Measurements from ENCODE around the gene EPHA4.

Gene EPHA4

DNA sequence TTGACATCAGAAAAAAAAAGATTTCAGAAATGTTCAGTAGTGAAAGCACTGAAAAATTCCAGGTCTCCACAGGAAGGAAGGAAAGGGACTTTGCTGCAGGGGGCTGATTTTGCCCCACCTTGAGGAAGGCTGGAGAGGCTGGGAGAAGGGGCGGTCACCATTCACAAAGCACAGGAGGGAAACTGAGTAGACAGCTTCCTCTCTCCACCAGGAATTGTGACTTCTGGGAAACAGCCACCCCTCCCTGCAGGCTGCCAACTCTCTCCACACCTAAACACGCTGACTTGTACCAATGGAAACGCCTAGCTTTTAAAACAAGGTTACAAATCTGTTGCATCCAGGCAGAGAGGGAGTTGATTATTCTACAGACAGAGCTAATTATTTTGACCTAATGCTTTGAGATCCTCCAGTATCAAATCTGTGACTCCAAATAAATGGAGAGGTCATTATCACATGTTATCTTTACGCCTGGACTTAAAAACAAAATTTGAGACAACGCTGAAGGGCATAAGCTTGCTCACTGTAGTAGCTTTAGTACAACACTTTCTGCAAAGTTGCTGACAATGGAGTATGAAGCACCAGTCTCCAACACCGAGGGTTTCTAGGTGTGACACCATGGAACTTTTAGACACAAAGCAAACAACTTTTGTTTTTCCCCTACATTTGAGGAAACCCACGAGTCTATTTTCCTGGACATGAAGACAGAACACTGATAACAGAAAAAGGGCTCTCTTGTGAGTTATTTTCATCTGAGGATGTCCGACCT lies 42.7 kb downstream of the EPHA4 start:
- H3K27me3 ChIP-seq (ENCODE audit: control insufficient read depth in 5 of 5, insufficient read depth in 4 of 5, low read length in 5 of 5), result no peaks in the 10 kb centered on the region
- H3K9me3 ChIP-seq (ENCODE audit: control insufficient read depth in 5 of 5, low read length in 5 of 5), result no peaks in the 10 kb centered on the region
- H3K9ac ChIP-seq (ENCODE audit: low read length in 5 of 5), result no peak overlapping the region
- H3K27ac ChIP-seq (ENCODE audit: low read depth, low read length), result peak overlapping the region; percentile 38
- H3K36me3 ChIP-seq (ENCODE audit: control insufficient read depth in 5 of 5, insufficient read depth in 5 of 5, low read length in 5 of 5), result no peaks in the 10 kb centered on the region
- no peak overlapping the region for H3K4me3 ChIP-seq (ENCODE audit: low read depth in 1 of 5, low read length in 5 of 5)
- H3K4me1 ChIP-seq (ENCODE audit: control insufficient read depth in 5 of 5, insufficient read depth in 5 of 5, low read length in 5 of 5), result peaks cover 0 to 34% (median 10%) of the 10 kb centered on the region in 5 donors

DNA sequence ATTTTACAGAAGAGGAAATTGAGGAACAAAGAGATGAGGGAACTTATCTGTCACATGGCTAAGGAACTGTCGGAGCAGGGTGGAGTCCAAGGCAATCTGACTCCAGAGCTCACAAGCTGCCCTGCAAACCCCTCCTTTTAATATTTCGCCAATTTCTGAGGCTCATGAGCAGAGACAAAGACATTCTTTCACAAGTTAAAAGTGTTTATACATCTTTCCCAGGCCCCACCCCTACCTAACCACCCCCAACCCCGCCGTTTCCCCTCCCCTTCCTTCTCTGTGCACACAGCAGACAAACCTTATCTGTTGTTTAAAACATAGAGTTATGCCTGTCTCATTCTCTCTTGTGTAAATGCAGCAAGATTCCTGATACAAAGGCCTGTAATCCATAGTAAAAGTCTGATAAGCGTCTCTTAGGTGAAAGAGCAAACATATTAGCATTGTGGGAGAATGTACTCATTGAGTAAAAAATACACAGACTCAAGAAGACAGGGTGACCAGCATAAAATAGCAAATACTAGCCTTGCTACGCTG lies 44.3 kb downstream of the EPHA4 start:
- Histone ChIP-seq H3K4me3 (ENCODE audit: low read depth in 1 of 5, low read length in 5 of 5) (no peak overlapping the region), H3K4me1 (ENCODE audit: control insufficient read depth in 5 of 5, insufficient read depth in 5 of 5, low read length in 5 of 5) (peaks cover 0 to 34% (median 10%) of the 10 kb centered on the region in 5 donors), H3K9me3 (ENCODE audit: control insufficient read depth in 5 of 5, low read length in 5 of 5) (no peaks in the 10 kb centered on the region), H3K36me3 (ENCODE audit: control insufficient read depth in 5 of 5, insufficient read depth in 5 of 5, low read length in 5 of 5) (no peaks in the 10 kb centered on the region), H3K9ac (ENCODE audit: low read length in 5 of 5) (peak overlapping the region in 1 of 5 donors; percentile 19), H3K27me3 (ENCODE audit: control insufficient read depth in 5 of 5, insufficient read depth in 4 of 5, low read length in 5 of 5) (no peaks in the 10 kb centered on the region), H3K27ac (ENCODE audit: low read depth, low read length) (peak overlapping the region; percentile 25)

DNA sequence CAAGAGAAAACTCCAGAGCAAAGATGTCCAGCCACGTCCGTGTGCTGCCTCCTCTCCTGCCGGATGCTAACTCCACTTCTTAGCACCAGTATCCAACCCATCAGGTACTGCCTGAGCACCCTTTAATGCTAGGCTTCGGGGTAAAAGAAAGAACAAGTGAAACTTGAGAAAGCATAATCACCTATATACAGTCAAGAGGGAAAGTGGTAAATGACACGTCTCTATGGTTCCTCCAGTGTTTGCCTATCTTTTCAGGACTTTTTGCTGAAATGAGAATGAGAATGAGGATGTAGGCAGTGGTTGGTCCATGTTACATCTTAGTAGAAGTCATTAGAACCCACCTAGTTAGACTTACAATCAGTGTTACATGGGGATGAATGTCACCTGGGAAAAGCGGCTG lies 47.9 kb downstream of the EPHA4 start:
- H3K27ac ChIP-seq (ENCODE audit: low read depth, low read length), result no peak overlapping the region
- peaks cover 0 to 25% (median 0%) of the 10 kb centered on the region in 5 donors for H3K4me1 ChIP-seq (ENCODE audit: control insufficient read depth in 5 of 5, insufficient read depth in 5 of 5, low read length in 5 of 5)

DNA sequence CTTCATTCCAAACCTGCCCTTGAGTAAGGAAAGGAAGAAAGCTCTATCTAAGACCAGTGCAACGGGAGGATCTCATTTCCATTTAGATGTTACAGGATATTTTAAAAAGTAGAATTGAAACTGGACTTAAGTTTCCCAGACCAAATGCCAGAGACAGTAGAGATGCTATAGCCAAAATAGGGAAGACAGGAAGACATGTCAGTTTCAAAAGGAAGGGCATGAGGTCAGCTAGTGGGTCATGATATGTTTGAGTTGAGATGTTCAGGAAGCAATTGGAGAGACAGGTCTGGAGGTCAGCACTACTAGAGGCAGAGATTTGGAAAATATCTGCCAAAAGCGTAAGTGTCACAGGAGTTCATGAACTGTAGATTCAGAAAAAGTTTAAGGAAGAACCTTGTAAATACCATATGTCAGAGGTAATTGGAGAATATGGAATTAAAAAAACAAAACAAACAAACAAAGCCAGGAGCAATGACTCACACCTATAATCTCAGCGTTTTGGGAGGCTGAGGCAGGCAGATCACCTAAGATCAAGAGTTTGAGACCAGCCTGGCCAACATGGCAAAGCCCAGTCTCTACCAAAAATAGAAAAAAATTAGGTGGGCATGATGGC lies 50.8 kb downstream of the EPHA4 start:
- H3K27me3 ChIP-seq (ENCODE audit: control insufficient read depth in 5 of 5, insufficient read depth in 4 of 5, low read length in 5 of 5), result no peaks in the 10 kb centered on the region
- H3K4me3 ChIP-seq (ENCODE audit: low read depth in 1 of 5, low read length in 5 of 5), result no peak overlapping the region
- H3K9me3 ChIP-seq (ENCODE audit: control insufficient read depth in 5 of 5, low read length in 5 of 5), result no peaks in the 10 kb centered on the region
- no peak overlapping the region for H3K27ac ChIP-seq (ENCODE audit: low read depth, low read length)
- H3K36me3 ChIP-seq (ENCODE audit: control insufficient read depth in 5 of 5, insufficient read depth in 5 of 5, low read length in 5 of 5), result no peaks in the 10 kb centered on the region
- no peak overlapping the region for H3K9ac ChIP-seq (ENCODE audit: low read length in 5 of 5)
- peaks cover 0 to 27% (median 9%) of the 10 kb centered on the region in 5 donors for H3K4me1 ChIP-seq (ENCODE audit: control insufficient read depth in 5 of 5, insufficient read depth in 5 of 5, low read length in 5 of 5)

More for the DNA sequence above, 47.9 kb downstream of the EPHA4 start:
- Histone ChIP-seq H3K4me3 (ENCODE audit: low read depth in 1 of 5, low read length in 5 of 5) (no peak overlapping the region), H3K36me3 (ENCODE audit: control insufficient read depth in 5 of 5, insufficient read depth in 5 of 5, low read length in 5 of 5) (no peaks in the 10 kb centered on the region), H3K27me3 (ENCODE audit: control insufficient read depth in 5 of 5, insufficient read depth in 4 of 5, low read length in 5 of 5) (no peaks in the 10 kb centered on the region), H3K9ac (ENCODE audit: low read length in 5 of 5) (no peak overlapping the region), H3K9me3 (ENCODE audit: control insufficient read depth in 5 of 5, low read length in 5 of 5) (no peaks in the 10 kb centered on the region)

DNA sequence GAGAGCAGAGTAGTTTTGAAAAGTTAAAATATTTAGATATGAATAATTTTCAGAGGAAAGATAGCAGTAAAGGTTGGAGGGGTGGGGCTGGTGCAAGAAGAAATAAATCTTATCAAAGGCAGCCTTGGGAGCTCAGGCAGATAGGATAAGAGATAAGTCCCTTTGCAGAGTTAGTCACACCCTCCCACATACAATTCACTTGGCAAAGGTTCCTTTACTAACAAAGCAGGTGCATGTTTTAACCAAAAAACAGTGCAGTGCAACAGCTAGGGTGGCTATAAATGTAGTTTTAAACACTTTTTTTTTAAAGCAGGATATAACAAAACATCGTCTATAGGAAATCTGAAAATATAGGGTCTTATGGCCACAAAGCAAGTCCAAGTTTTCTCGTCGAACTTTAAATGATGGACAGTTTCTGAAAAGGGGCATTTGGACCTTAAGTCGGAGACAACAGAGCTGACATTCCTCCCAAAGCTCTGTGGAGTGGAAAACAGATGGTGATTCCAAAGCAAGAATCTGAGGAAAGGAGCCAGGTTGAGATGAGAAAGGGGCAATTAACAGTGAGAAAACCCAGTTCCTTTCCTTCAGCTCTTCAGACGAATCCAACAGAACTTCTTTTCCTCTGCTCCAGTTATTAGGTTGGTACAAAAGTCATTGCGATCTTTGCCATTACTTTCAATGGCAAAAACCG lies 53.0 kb downstream of the EPHA4 start:
- H3K4me3 ChIP-seq (ENCODE audit: low read depth in 1 of 5, low read length in 5 of 5), result no peak overlapping the region
- H3K9me3 ChIP-seq (ENCODE audit: control insufficient read depth in 5 of 5, low read length in 5 of 5), result no peaks in the 10 kb centered on the region
- H3K4me1 ChIP-seq (ENCODE audit: control insufficient read depth in 5 of 5, insufficient read depth in 5 of 5, low read length in 5 of 5), result peaks cover 0 to 27% (median 9%) of the 10 kb centered on the region in 5 donors
- H3K27ac ChIP-seq (ENCODE audit: low read depth, low read length), result no peak overlapping the region
- H3K27me3 ChIP-seq (ENCODE audit: control insufficient read depth in 5 of 5, insufficient read depth in 4 of 5, low read length in 5 of 5), result no peaks in the 10 kb centered on the region
- H3K36me3 ChIP-seq (ENCODE audit: control insufficient read depth in 5 of 5, insufficient read depth in 5 of 5, low read length in 5 of 5), result no peaks in the 10 kb centered on the region
- no peak overlapping the region for H3K9ac ChIP-seq (ENCODE audit: low read length in 5 of 5)

DNA sequence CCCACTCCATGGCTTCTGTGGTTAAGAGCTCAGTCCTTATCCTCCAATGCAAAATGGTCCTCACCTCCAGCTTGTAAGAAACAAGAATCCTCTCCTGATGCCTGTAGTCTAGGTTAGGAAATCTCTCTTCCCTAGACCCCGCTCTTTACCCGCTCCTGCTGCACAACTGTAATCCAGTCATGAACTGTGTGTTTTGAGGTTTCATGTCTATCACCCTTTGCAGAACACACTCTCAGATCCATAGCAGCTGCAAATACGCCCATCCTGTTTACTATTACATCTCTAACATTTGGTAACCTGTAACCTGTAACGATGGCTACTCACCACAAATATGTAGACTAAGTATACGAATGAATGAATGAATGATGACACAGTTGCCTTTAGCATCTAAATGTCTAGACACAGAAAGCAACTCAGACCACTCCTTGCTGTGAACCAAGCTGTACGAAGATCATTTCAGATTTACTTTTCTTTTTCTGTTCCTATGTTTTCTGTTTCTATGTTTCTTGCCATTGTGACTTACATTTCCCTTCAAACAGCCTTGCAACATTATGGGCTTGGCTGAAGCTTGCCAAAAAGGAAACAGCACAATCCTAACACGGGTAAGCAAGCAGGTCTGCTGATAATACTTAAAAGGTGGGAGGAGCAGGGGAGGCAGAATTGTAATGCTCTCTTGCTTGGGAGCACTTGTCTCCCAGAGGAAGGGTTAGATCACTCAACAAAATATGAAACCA lies 53.7 kb downstream of the EPHA4 start:
- no peaks in the 10 kb centered on the region for H3K36me3 ChIP-seq (ENCODE audit: control insufficient read depth in 5 of 5, insufficient read depth in 5 of 5, low read length in 5 of 5)
- H3K9ac ChIP-seq (ENCODE audit: low read length in 5 of 5), result no peak overlapping the region
- H3K27me3 ChIP-seq (ENCODE audit: control insufficient read depth in 5 of 5, insufficient read depth in 4 of 5, low read length in 5 of 5), result no peaks in the 10 kb centered on the region
- H3K27ac ChIP-seq (ENCODE audit: low read depth, low read length), result no peak overlapping the region
- no peaks in the 10 kb centered on the region for H3K9me3 ChIP-seq (ENCODE audit: control insufficient read depth in 5 of 5, low read length in 5 of 5)
- H3K4me1 ChIP-seq (ENCODE audit: control insufficient read depth in 5 of 5, insufficient read depth in 5 of 5, low read length in 5 of 5), result peaks cover 0 to 27% (median 9%) of the 10 kb centered on the region in 5 donors
- H3K4me3 ChIP-seq (ENCODE audit: low read depth in 1 of 5, low read length in 5 of 5), result no peak overlapping the region

DNA sequence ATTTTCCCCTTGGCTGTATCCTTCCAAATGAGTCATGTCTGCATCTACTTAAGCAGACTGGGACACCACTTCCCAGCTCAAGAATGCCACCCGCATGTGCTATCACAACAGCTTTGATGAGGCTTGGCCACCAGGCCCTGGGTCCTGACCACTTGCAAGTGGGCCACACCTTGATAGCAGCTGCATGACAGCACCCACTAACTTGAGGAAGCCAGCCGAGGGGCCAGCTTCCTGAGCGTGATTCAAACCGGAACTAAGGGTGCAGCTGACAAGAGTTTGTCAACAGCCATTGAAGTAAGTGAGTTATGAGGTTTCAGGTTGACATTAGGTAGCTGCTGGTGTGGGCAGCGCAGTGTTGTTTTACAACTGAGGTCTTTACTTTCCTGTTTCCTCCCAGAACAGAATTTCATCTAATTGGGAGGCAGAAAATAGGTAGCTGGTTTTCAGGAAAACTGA lies 54.4 kb downstream of the EPHA4 start:
- Histone ChIP-seq H3K4me1 (ENCODE audit: control insufficient read depth in 5 of 5, insufficient read depth in 5 of 5, low read length in 5 of 5) (peaks cover 0 to 27% (median 9%) of the 10 kb centered on the region in 5 donors), H3K36me3 (ENCODE audit: control insufficient read depth in 5 of 5, insufficient read depth in 5 of 5, low read length in 5 of 5) (no peaks in the 10 kb centered on the region), H3K9ac (ENCODE audit: low read length in 5 of 5) (no peak overlapping the region), H3K27me3 (ENCODE audit: control insufficient read depth in 5 of 5, insufficient read depth in 4 of 5, low read length in 5 of 5) (no peaks in the 10 kb centered on the region), H3K4me3 (ENCODE audit: low read depth in 1 of 5, low read length in 5 of 5) (no peak overlapping the region), H3K27ac (ENCODE audit: low read depth, low read length) (no peak overlapping the region), H3K9me3 (ENCODE audit: control insufficient read depth in 5 of 5, low read length in 5 of 5) (no peaks in the 10 kb centered on the region)

DNA sequence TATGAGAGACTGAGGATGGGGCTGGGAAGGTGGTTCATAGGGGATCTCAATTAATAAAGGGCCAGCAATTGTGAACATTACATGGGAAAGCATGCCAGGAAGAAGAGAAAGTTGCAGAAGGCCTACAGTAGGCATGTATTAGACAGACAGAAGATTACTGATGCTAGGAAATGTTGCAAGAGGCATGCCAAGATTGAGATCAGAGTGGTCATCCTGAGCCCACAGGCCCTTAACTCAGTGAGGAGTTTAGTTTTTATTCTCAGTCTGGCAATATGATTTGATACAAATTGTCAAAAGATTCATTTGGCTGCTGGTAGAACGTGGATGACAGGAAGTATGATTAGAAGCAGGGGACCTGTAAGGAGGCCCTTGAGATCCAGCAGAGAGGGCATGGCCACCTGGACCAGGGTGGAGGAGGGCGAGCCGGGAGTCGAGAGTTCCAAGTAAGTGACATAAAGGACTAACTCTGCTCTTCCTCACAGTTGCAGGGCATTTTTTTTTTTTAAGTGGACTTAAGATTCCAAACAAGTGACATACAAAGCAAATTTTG lies 54.9 kb downstream of the EPHA4 start:
- Histone ChIP-seq H3K9me3 (ENCODE audit: control insufficient read depth in 5 of 5, low read length in 5 of 5) (no peaks in the 10 kb centered on the region), H3K9ac (ENCODE audit: low read length in 5 of 5) (no peak overlapping the region), H3K4me1 (ENCODE audit: control insufficient read depth in 5 of 5, insufficient read depth in 5 of 5, low read length in 5 of 5) (peaks cover 0 to 27% (median 9%) of the 10 kb centered on the region in 5 donors), H3K4me3 (ENCODE audit: low read depth in 1 of 5, low read length in 5 of 5) (no peak overlapping the region), H3K27me3 (ENCODE audit: control insufficient read depth in 5 of 5, insufficient read depth in 4 of 5, low read length in 5 of 5) (no peaks in the 10 kb centered on the region), H3K27ac (ENCODE audit: low read depth, low read length) (no peak overlapping the region), H3K36me3 (ENCODE audit: control insufficient read depth in 5 of 5, insufficient read depth in 5 of 5, low read length in 5 of 5) (no peaks in the 10 kb centered on the region)

DNA sequence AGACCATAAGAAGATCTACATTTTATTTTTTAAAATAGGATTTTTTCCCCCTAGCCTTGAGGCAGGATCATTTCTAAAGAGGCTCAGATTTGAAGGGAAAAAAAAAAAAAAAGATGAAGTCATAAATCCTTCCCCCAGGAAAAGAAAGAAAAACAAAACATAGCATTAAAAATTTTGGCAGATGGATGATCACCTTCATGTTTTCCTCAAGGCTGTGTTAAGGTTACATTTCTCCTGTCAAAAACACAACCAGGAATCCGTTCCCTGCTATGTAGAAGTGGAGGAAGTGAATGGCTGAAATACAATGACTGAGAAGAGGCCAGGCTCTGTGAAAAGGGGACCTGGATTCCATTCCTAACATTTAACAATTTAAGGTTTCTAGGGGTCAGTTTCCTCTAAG lies 56.2 kb downstream of the EPHA4 start:
- Histone ChIP-seq H3K9me3 (ENCODE audit: control insufficient read depth in 5 of 5, low read length in 5 of 5) (no peaks in the 10 kb centered on the region), H3K36me3 (ENCODE audit: control insufficient read depth in 5 of 5, insufficient read depth in 5 of 5, low read length in 5 of 5) (no peaks in the 10 kb centered on the region), H3K27ac (ENCODE audit: low read depth, low read length) (no peak overlapping the region), H3K4me3 (ENCODE audit: low read depth in 1 of 5, low read length in 5 of 5) (no peak overlapping the region), H3K27me3 (ENCODE audit: control insufficient read depth in 5 of 5, insufficient read depth in 4 of 5, low read length in 5 of 5) (no peaks in the 10 kb centered on the region), H3K4me1 (ENCODE audit: control insufficient read depth in 5 of 5, insufficient read depth in 5 of 5, low read length in 5 of 5) (peaks cover 0 to 25% (median 9%) of the 10 kb centered on the region in 5 donors), H3K9ac (ENCODE audit: low read length in 5 of 5) (no peak overlapping the region)

Data from subcutaneous abdominal adipose tissue (tissue), 5 donors.